Sciatic nerve (tissue), 1 donor: ENCODE data around the gene KRTAP1-3. TPM values are rescaled to one million over a fixed set of nuclear protein-coding genes. Genes with fewer than 3 reads are reported as not detected.

Source experiments
- total RNA-seq: library from RNA; stranded (reverse); fragmentation: NEBNext Ultra II Directional; extraction: Animal tissue kit (Norgen Biotek cat#: 25700); gene quantifications from one replicate; pipeline ENCODE4 v1.2.1, GENCODE V29; 2021
- donor health status: DM: no; HTN: no; CAD: no.

KRTAP1-3 gene
- total RNA-seq, 1 donor from 2014 or later = not detected

Other genes starting within 250 kb of the KRTAP1-3 start
- gene KRT28, start 234.9 kb downstream of the KRTAP1-3 start, total RNA-seq = not detected
- 34.1 TPM for gene KRT10, start 212.3 kb downstream of the KRTAP1-3 start, total RNA-seq
- gene KRT12, start 167.7 kb downstream of the KRTAP1-3 start, total RNA-seq = not detected
- not detected for gene KRT20, start 149.6 kb downstream of the KRTAP1-3 start, total RNA-seq
- 0.53 TPM for gene KRT23, start 97.2 kb downstream of the KRTAP1-3 start, total RNA-seq
- gene KRT39, start 67.9 kb downstream of the KRTAP1-3 start, total RNA-seq = not detected
- gene KRT40, start 50.5 kb downstream of the KRTAP1-3 start, total RNA-seq = not detected
- gene KRTAP3-3, start 40.7 kb downstream of the KRTAP1-3 start, total RNA-seq = not detected
- not detected for gene KRTAP3-2, start 35.0 kb downstream of the KRTAP1-3 start, total RNA-seq
- gene KRTAP3-1, start 25.7 kb downstream of the KRTAP1-3 start, total RNA-seq = not detected
- not detected for gene KRTAP1-5, start 7.7 kb downstream of the KRTAP1-3 start, total RNA-seq
- not detected for gene KRTAP1-4, start 4.7 kb downstream of the KRTAP1-3 start, total RNA-seq
- not detected for gene KRTAP1-1, start 6.6 kb upstream of the KRTAP1-3 start, total RNA-seq
- gene KRTAP2-1, start 12.4 kb upstream of the KRTAP1-3 start, total RNA-seq = not detected
- not detected for gene KRTAP2-2, start 20.4 kb upstream of the KRTAP1-3 start, total RNA-seq
- not detected for gene KRTAP2-3, start 25.2 kb upstream of the KRTAP1-3 start, total RNA-seq
- not detected for gene KRTAP2-4, start 31.0 kb upstream of the KRTAP1-3 start, total RNA-seq
- not detected for gene KRTAP4-7, start 49.3 kb upstream of the KRTAP1-3 start, total RNA-seq
- not detected for gene KRTAP4-8, start 63.3 kb upstream of the KRTAP1-3 start, total RNA-seq
- not detected for gene KRTAP4-16, start 67.3 kb upstream of the KRTAP1-3 start, total RNA-seq
- gene KRTAP4-9, start 70.5 kb upstream of the KRTAP1-3 start, total RNA-seq = not detected
- gene KRTAP4-11, start 83.5 kb upstream of the KRTAP1-3 start, total RNA-seq = not detected
- not detected for gene KRTAP4-12, start 89.3 kb upstream of the KRTAP1-3 start, total RNA-seq
- not detected for gene KRTAP4-6, start 105.7 kb upstream of the KRTAP1-3 start, total RNA-seq
- gene KRTAP4-5, start 115.0 kb upstream of the KRTAP1-3 start, total RNA-seq = not detected
- gene KRTAP4-4, start 125.9 kb upstream of the KRTAP1-3 start, total RNA-seq = not detected
- gene KRTAP4-3, start 133.3 kb upstream of the KRTAP1-3 start, total RNA-seq = not detected
- not detected for gene KRTAP4-2, start 143.3 kb upstream of the KRTAP1-3 start, total RNA-seq
- gene KRTAP4-1, start 150.0 kb upstream of the KRTAP1-3 start, total RNA-seq = not detected
- gene KRTAP9-1, start 155.0 kb upstream of the KRTAP1-3 start, total RNA-seq = not detected
- gene KRTAP9-2, start 191.8 kb upstream of the KRTAP1-3 start, total RNA-seq = not detected
- gene KRTAP9-3, start 197.6 kb upstream of the KRTAP1-3 start, total RNA-seq = not detected
- not detected for gene KRTAP9-8, start 203.1 kb upstream of the KRTAP1-3 start, total RNA-seq
- gene KRTAP9-4, start 214.8 kb upstream of the KRTAP1-3 start, total RNA-seq = not detected
- gene KRTAP9-9, start 220.5 kb upstream of the KRTAP1-3 start, total RNA-seq = not detected
- gene KRTAP9-6, start 230.5 kb upstream of the KRTAP1-3 start, total RNA-seq = not detected
- not detected for gene KRTAP9-7, start 240.8 kb upstream of the KRTAP1-3 start, total RNA-seq